ENCODE data around the gene KLC1.

GRCh38 chr14:103730490-103731035 is 101.6 kb downstream of the KLC1 start:
- TF ChIP-seq RELA (CRISPR knock-in tag; IDR thresholded peaks at IDR 0.05) (no peak), JUND (CRISPR knock-in tag; IDR thresholded peaks at IDR 0.05) (no peak), IRF1 (CRISPR knock-in tag; IDR thresholded peaks at IDR 0.05; ENCODE audit: low read depth) (no peak), EZH2 (conservative IDR thresholded peaks at IDR 0.05; ENCODE audit: low read depth, low read length) (no peak), CTCF (CRISPR knock-in tag; IDR thresholded peaks at IDR 0.05) (no peak), SMC3 (IDR thresholded peaks at IDR 0.05; ENCODE audit: low read length) (no peak), ZBTB33 (CRISPR knock-in tag; IDR thresholded peaks at IDR 0.05) (no peak), EP300 (IDR thresholded peaks at IDR 0.05; ENCODE audit: low read depth in 2 of 2, low read length in 2 of 2) (no peak), EP300 (CRISPR knock-in tag; IDR thresholded peaks at IDR 0.05; ENCODE audit: borderline replicate concordance) (no peak), GABPA (IDR thresholded peaks at IDR 0.05; ENCODE audit: low read depth, low read length) (no peak), GABPA (CRISPR knock-in tag; IDR thresholded peaks at IDR 0.05; ENCODE audit: low read depth) (no peak), NR2F2 (IDR thresholded peaks at IDR 0.05; ENCODE audit: borderline replicate concordance, low read depth) (no peak), ZNF564 (CRISPR knock-in tag; IDR thresholded peaks at IDR 0.05) (no peak), E2F1 (CRISPR knock-in tag; IDR thresholded peaks at IDR 0.05) (no peak)

Data from HepG2 (cell line).